HepG2 (cell line): ENCODE measurements around the gene SPG7.

Source experiments
- BRCA1 ChIP-seq: sonication (generic); formaldehyde crosslinking; IDR thresholded peaks from 2 replicates; pipeline ENCODE4 v1.4.0; 2020; ENCODE audit warnings: missing genetic modification reagents
- CTCF ChIP-seq: sonication (generic); formaldehyde crosslinking; IDR thresholded peaks from 2 replicates; pipeline ENCODE4 v1.5.0; 2020; ENCODE audit warnings: mild to moderate bottlenecking, missing genetic modification reagents, moderate library complexity
- ETV5 ChIP-seq: IDR thresholded peaks from 2 replicates; pipeline ENCODE4 v1.6.1; 2018; ENCODE audit warnings: missing biosample characterization, missing genetic modification reagents, inconsistent platforms, borderline replicate concordance
- KMT2B ChIP-seq: IDR thresholded peaks from 2 replicates; pipeline ENCODE4 v1.6.1; 2016; ENCODE audit warnings: missing genetic modification reagents, missing compliant biosample characterization
- POLR2AphosphoS5 ChIP-seq: IDR thresholded peaks from 2 replicates; pipeline ENCODE4 v1.6.1; 2012; ENCODE audit warnings: low read depth, low read length
- USF2 ChIP-seq, 2 experiments: sonication (generic) in 1 of 2; formaldehyde crosslinking in 1 of 2; IDR thresholded peaks; 2 replicates each; pipeline versions ENCODE4 v1.5.1 to v1.6.1; 2011 to 2020; ENCODE audit warnings: borderline replicate concordance in 1 of 2, low read depth in 1 of 2, low read length in 1 of 2, mild to moderate bottlenecking in 1 of 2, missing genetic modification reagents in 1 of 2, moderate library complexity in 1 of 2
- ZIK1 ChIP-seq: sonication (generic); formaldehyde crosslinking; IDR thresholded peaks from 2 replicates; pipeline ENCODE4 v1.5.0; 2020; ENCODE audit warnings: mild to moderate bottlenecking, low read depth, missing genetic modification reagents, borderline replicate concordance

GRCh38 chr16:89541792-89542191 lies 33.6 kb downstream of the SPG7 start:
- TF ChIP-seq BRCA1 (CRISPR knock-in tag) (no peak), CTCF (CRISPR knock-in tag) (no peak), USF2 (IDR thresholded peaks at IDR 0.05; ENCODE audit: low read depth, low read length) (no peak), USF2 (CRISPR knock-in tag; IDR thresholded peaks at IDR 0.05; ENCODE audit: borderline replicate concordance) (no peak), ZIK1 (no peak), POLR2AphosphoS5 (no peak), ETV5 (CRISPR knock-in tag) (no peak), KMT2B (CRISPR knock-in tag) (no peak)
